ENCODE measurements around the gene FUCA1. TPM values are rescaled to one million over a fixed set of nuclear protein-coding genes. Genes with fewer than 3 reads are reported as not detected.
"Not testable (repeated sequence)": the region's sequence is repeated elsewhere in the genome, so short reads cannot be mapped to it uniquely, and the experiment has no call there.

The FUCA1 gene
- total and polyA plus RNA-seq, 2 of the 8 experiments (the other 6 are each of a cell fraction or from before 2014, with no cell fraction given) = 5.9 to 6.4 TPM

- TF ChIP-seq E2F6 (IDR thresholded peaks at IDR 0.05) (no peak), SP1 (IDR thresholded peaks at IDR 0.05; ENCODE audit: low read depth, low read length) (no peak), ATF3 (IDR thresholded peaks at IDR 0.05; ENCODE audit: insufficient read depth, low read depth, low read length) (no peak)
Measured at GRCh38 chr1:23836037-23836436, 32.1 kb downstream of the FUCA1 start (continued).

- H2BK15ac ChIP-seq (ENCODE audit: low read length); H3K4me1 ChIP-seq (replicated peaks in 1 of 4; ENCODE audit: control insufficient read depth in 3 of 4, insufficient read depth in 4 of 4, low read length in 3 of 4); H3K14ac ChIP-seq (ENCODE audit: insufficient read length); H2AFZ ChIP-seq (ENCODE audit: low read length); H2BK5ac ChIP-seq (ENCODE audit: low read depth, low read length); H3K18ac ChIP-seq (ENCODE audit: extremely low read depth, low read length); H3K9ac ChIP-seq (replicated peaks in 1 of 4; ENCODE audit: extremely low read depth in 1 of 4, low read depth in 3 of 4, low read length in 3 of 4); H4K91ac ChIP-seq (replicated peaks; ENCODE audit: insufficient read length, low read length); H3K4me2 ChIP-seq (ENCODE audit: insufficient read depth in 1 of 2, low read depth in 2 of 2, low read length in 2 of 2); H3K4ac ChIP-seq (replicated peaks; ENCODE audit: insufficient read length, low read depth, low read length); H3K36me3 ChIP-seq (ENCODE audit: control insufficient read depth in 2 of 4, insufficient read depth in 4 of 4, low read length in 3 of 4); H4K8ac ChIP-seq (ENCODE audit: extremely low read depth, insufficient read depth, low read length); H3K27me3 ChIP-seq (replicated peaks in 1 of 4; ENCODE audit: control insufficient read depth in 3 of 4, extremely low read depth in 1 of 4, insufficient read depth in 3 of 4, low read length in 3 of 4); H2BK120ac ChIP-seq (replicated peaks; ENCODE audit: low read depth, low read length); FAIRE-seq; H3K79me1 ChIP-seq (ENCODE audit: low read depth, low read length); H3K4me3 ChIP-seq (ENCODE audit: extremely low read depth in 1 of 4, insufficient read depth in 2 of 4, low read depth in 3 of 4, low read length in 4 of 4); H3K9me3 ChIP-seq (ENCODE audit: insufficient read depth in 2 of 2, low read depth in 1 of 2, low read length in 1 of 2); H2BK20ac ChIP-seq (ENCODE audit: low read length); H3K79me2 ChIP-seq (ENCODE audit: control insufficient read depth in 1 of 2, insufficient read depth in 2 of 2, low read length in 2 of 2); H2AK5ac ChIP-seq (ENCODE audit: low read depth, low read length); H3K27ac ChIP-seq (ENCODE audit: low read depth, low read length); POLR2A ChIA-PET (ENCODE audit: partially characterized antibody); H4K20me1 ChIP-seq (replicated peaks in 1 of 2; ENCODE audit: control insufficient read depth in 1 of 2, insufficient read depth in 2 of 2, low read length in 2 of 2); H3K56ac ChIP-seq (replicated peaks; ENCODE audit: insufficient read length, low read depth, low read length); H4K5ac ChIP-seq (ENCODE audit: insufficient read length, low read depth, low read length); H3K23me2 ChIP-seq (ENCODE audit: low read depth, low read length); H3K23ac ChIP-seq (ENCODE audit: insufficient read length); DNase-seq (ENCODE audit: low read depth in 1 of 2, low spot score in 2 of 2); H2BK12ac ChIP-seq (ENCODE audit: low read depth, low read length): not testable (repeated sequence)
- CTCF ChIA-PET (ENCODE audit: partially characterized antibody) = interaction anchor here (1.0 kb wide), 1 partner anchor 23 kb away, joined by 3 read pairs; no protein-coding TSS in a partner anchor
- 88% methylated on average over 6 of the region's 6 CpGs; no CpG with 5 or more reads in 1 of the 2 experiments for WGBS, 2 experiments (ENCODE audit: extremely low coverage in 1 of 2, insufficient coverage in 1 of 2, insufficient read length in 1 of 2, insufficient replicate concordance in 2 of 2, low coverage in 1 of 2, low lambda C conversion rate in 2 of 2, missing lambda C conversion rate in 1 of 2)
Measured at GRCh38 chr1:23834156-23834555, 33.9 kb downstream of the FUCA1 start.

Data from H1 (cell line).